ENCODE results near the gene HPCA.

Gene HPCA

GRCh38 chr1:32886004-32886827 is at the start of gene HPCA:
HPCA (plus strand) TSS chr1:32886491; CDS start chr1:32888899, 2,408 bp downstream.
- DNase-seq (ENCODE audit: low spot score): no peak

GRCh38 chr1:32848354-32849063 is 37.8 kb upstream of the HPCA start:
- DNase-seq (ENCODE audit: low spot score): no peak

GRCh38 chr1:32855861-32856617 is 30.3 kb upstream of the HPCA start:
- DNase-seq (ENCODE audit: low spot score): no peak

- no peak for DNase-seq (ENCODE audit: low spot score)
Observed at GRCh38 chr1:32858136-32858535, 28.2 kb upstream of the HPCA start.

GRCh38 chr1:32858791-32859190 is 27.5 kb upstream of the HPCA start:
- no peak for DNase-seq (ENCODE audit: low spot score)

GRCh38 chr1:32859915-32860314 is 26.4 kb upstream of the HPCA start:
- no peak for DNase-seq (ENCODE audit: low spot score)

- DNase-seq (ENCODE audit: low spot score): no peak
Observed at GRCh38 chr1:32860566-32860965, 25.7 kb upstream of the HPCA start.

GRCh38 chr1:32861904-32862695 is 24.2 kb upstream of the HPCA start:
- peak; percentile 93 for DNase-seq (ENCODE audit: low spot score)

- no peak for DNase-seq (ENCODE audit: low spot score)
Observed at GRCh38 chr1:32863218-32863880, 22.9 kb upstream of the HPCA start.

- no peak for DNase-seq (ENCODE audit: low spot score)
Observed at GRCh38 chr1:32863881-32864245, 22.4 kb upstream of the HPCA start.

- DNase-seq (ENCODE audit: low spot score): no peak
Observed at GRCh38 chr1:32864375-32865019, 21.8 kb upstream of the HPCA start.

- DNase-seq (ENCODE audit: low spot score): no peak
Observed at GRCh38 chr1:32865639-32866405, 20.5 kb upstream of the HPCA start.

GRCh38 chr1:32867151-32867550 is 19.1 kb upstream of the HPCA start:
- no peak for DNase-seq (ENCODE audit: low spot score)

- no peak for DNase-seq (ENCODE audit: low spot score)
Observed at GRCh38 chr1:32867671-32868070, 18.6 kb upstream of the HPCA start.

GRCh38 chr1:32868085-32868484 is 18.2 kb upstream of the HPCA start:
- no peak for DNase-seq (ENCODE audit: low spot score)

GRCh38 chr1:32868806-32869455 is 17.4 kb upstream of the HPCA start:
- no peak for DNase-seq (ENCODE audit: low spot score)

- DNase-seq (ENCODE audit: low spot score): peak; percentile 30
Observed at GRCh38 chr1:32869923-32870614, 16.2 kb upstream of the HPCA start.

GRCh38 chr1:32870615-32871363 is 15.5 kb upstream of the HPCA start, which contains the start of gene FNDC5:
FNDC5 (minus strand) TSS chr1:32870912.
- no peak for DNase-seq (ENCODE audit: low spot score)
